ENCODE data around the gene OR4C3. TPM values are rescaled to one million over a fixed set of nuclear protein-coding genes. Genes with fewer than 3 reads are reported as not detected.
"Not testable (repeated sequence)": the region's sequence is repeated elsewhere in the genome, so short reads cannot be mapped to it uniquely, and the experiment has no call there.

The OR4C3 gene
- not detected in 2 replicates for total RNA-seq (2021)
- long read RNA-seq = 0 reads

DNA sequence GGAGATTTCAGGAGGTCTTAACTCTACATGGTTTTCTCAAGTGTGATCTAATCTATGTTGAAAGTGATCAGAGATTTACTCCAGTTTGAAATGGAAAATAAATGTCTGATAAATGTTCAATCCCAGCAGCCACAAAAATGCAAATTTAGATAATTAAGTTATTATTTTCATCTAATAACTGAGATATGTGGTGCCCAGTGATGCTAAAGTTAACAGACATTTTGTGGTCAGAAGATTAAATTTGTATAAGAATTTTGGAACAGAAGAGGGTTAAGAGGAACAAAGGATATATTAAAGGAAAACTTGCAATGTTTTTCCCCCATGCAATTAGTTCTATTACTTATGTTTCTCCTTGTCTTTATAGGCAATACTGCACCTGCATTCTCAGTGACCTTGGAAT is at the start of gene OR4C3:
Gene OR4C3 (plus strand): TSS at position 301 of the 400 bp plus-strand sequence. CDS start 102 bp downstream, outside the sequence.
- not testable (repeated sequence) for H3K23me2 ChIP-seq (ENCODE audit: insufficient read length, low read depth, low read length, poor library complexity, severe bottlenecking); H2BK120ac ChIP-seq (ENCODE audit: low read depth, low read length, poor library complexity, severe bottlenecking); H3K4me1 ChIP-seq (ENCODE audit: insufficient read depth, low read length); H3K27ac Mint-ChIP-seq; H3K4me3 Mint-ChIP-seq; H2BK20ac ChIP-seq (ENCODE audit: low read depth, low read length, poor library complexity, severe bottlenecking); H3K23ac ChIP-seq (ENCODE audit: insufficient read length, low read depth, low read length); H3K27me3 ChIP-seq (ENCODE audit: insufficient read depth, low read length); H3T11ph ChIP-seq (ENCODE audit: low read length); H2AFZ ChIP-seq (ENCODE audit: low read length); H3K4me1 Mint-ChIP-seq; DNase-seq; H4K5ac ChIP-seq (ENCODE audit: insufficient read length, low read depth, low read length); H3K14ac ChIP-seq (ENCODE audit: insufficient read depth, low read length); H4K8ac ChIP-seq (replicated peaks; ENCODE audit: insufficient read length, low read depth, low read length); H3K79me2 ChIP-seq (ENCODE audit: insufficient read depth, low read length); H2BK15ac ChIP-seq (ENCODE audit: low read depth, low read length); H4K91ac ChIP-seq (ENCODE audit: insufficient read length, low read depth, low read length); H3K18ac ChIP-seq (ENCODE audit: insufficient read length, low read depth, low read length); H4K20me1 ChIP-seq (ENCODE audit: control insufficient read depth, insufficient read depth, insufficient read length); H2BK5ac ChIP-seq (ENCODE audit: insufficient read length, low read length); H3K4me2 ChIP-seq (ENCODE audit: insufficient read depth, insufficient read length, low read length); H3K4ac ChIP-seq (ENCODE audit: low read depth, low read length); H3K27me3 Mint-ChIP-seq (ENCODE audit: low read depth); H3K27ac ChIP-seq (ENCODE audit: insufficient read length, low read depth, low read length); H2AK5ac ChIP-seq (ENCODE audit: insufficient read length, low read length); H2BK12ac ChIP-seq (ENCODE audit: insufficient read length, low read depth, low read length); H3K56ac ChIP-seq (ENCODE audit: insufficient read length, low read depth, low read length); H3K9ac ChIP-seq (ENCODE audit: extremely low read depth, insufficient read length, low read length); H3K79me1 ChIP-seq (ENCODE audit: insufficient read depth, low read depth, low read length, poor library complexity, severe bottlenecking)
- peaks cover 93% of the 10 kb centered on the region in 2 experiments for H3K9me3 Mint-ChIP-seq
- H3K36me3 Mint-ChIP-seq (ENCODE audit: insufficient read depth in 1 of 3, low read depth in 3 of 3) = peaks cover 0 to 19% (median 3%) of the 10 kb centered on the region in 3 experiments; a peak in 4 of 7 replicates
- peaks cover 71% of the 10 kb centered on the region for H3K9me3 ChIP-seq (ENCODE audit: control insufficient read depth, low read depth, low read length)

All from H9 (cell line).